ENCODE data around the gene MRPL19. TPM values are rescaled to one million over a fixed set of nuclear protein-coding genes. Genes with fewer than 3 reads are reported as not detected.

The MRPL19 gene
- total and polyA plus RNA-seq, 2 donors (not counting 3 experiments of a cell fraction or from before 2014, with no cell fraction given), result 13.0 to 52.3 TPM

DNA sequence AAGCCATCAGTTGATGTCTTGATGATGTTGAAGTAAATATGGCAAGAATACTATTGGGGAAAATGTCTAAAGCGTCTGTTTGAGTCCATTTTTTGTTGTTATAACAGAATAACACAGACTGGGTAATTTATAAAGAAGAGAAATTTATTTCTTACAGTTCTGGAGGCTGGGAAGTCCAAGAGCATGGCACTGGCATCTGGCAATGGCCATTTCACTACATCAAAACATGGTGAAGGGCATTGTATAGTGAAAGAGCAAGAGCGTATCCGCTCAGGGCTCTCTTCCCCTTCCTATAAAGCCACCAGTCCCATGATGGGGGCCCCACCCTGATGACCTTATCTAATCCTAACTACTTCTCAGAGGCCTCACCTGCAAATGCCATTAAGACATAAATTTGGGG, 29.6 kb upstream of the MRPL19 start:
- BruUV-seq (replicated peaks), result no TSS peak
- H3K9me3 ChIP-seq (replicated peaks; ENCODE audit: control insufficient read depth, insufficient read depth, low read length), result no peaks in the 10 kb centered on the region
- H4K20me1 ChIP-seq (replicated peaks; ENCODE audit: control insufficient read depth, extremely low read depth, insufficient read depth, low read length), result no peaks in the 10 kb centered on the region
- no peaks in the 10 kb centered on the region for H3K79me2 ChIP-seq (ENCODE audit: control insufficient read depth, insufficient read depth, low read length)
- no peaks in the 10 kb centered on the region for H3K9me1 ChIP-seq (replicated peaks; ENCODE audit: control insufficient read depth, extremely low read depth, insufficient read depth, low read length)
- no peak for FAIRE-seq
- no peak overlapping the region for H3K27ac ChIP-seq (ENCODE audit: insufficient read depth, low read depth, low read length)
- intact Hi-C loops (cut with micrococcal nuclease) (no loop called here), dilution Hi-C loops (cut with MboI; ENCODE audit: extremely low pct_ligation_motif_present, low sequenced_read_pairs) (loop anchor here (25.0 kb wide), 1 partner anchor 155 kb away; no protein-coding TSS in a partner anchor)
- no peak overlapping the region for H3K9ac ChIP-seq (replicated peaks; ENCODE audit: extremely low read depth, insufficient read depth, low read length)
- H3K4me1 ChIP-seq (ENCODE audit: control insufficient read depth, extremely low read depth, insufficient read depth, low read length), result peaks cover 16% of the 10 kb centered on the region
- no peak overlapping the region for H3K4me3 ChIP-seq (replicated peaks in 1 of 3; ENCODE audit: insufficient read depth in 1 of 3, low read depth in 1 of 3, low read length in 3 of 3)
- H3K4me2 ChIP-seq (ENCODE audit: insufficient read depth, low read length), result no peak overlapping the region
- H2AFZ ChIP-seq (ENCODE audit: low read depth, low read length), result no peak overlapping the region
- peaks cover 2 to 4% of the 10 kb centered on the region in 2 experiments for H3K27me3 ChIP-seq (ENCODE audit: control insufficient read depth in 2 of 2, insufficient read depth in 2 of 2, low read length in 2 of 2)
- DNase-seq (ENCODE audit: low read depth, low spot score), result no peak
- ChIA-PET POLR2A (no interaction called here), CTCF (interaction anchor here (5.6 kb wide), 1 partner anchor 151 kb away, joined by 54 read pairs; no protein-coding TSS in a partner anchor)
- no peaks in the 10 kb centered on the region for H3K36me3 ChIP-seq (ENCODE audit: control insufficient read depth in 2 of 2, extremely low read depth in 1 of 2, insufficient read depth in 2 of 2, low read length in 2 of 2)
- TF ChIP-seq FOS (IDR thresholded peaks at IDR 0.05; ENCODE audit: borderline replicate concordance, insufficient read depth, low read length) (no peak), POLR2A (IDR thresholded peaks at IDR 0.05; ENCODE audit: low read depth, low read length) (no peak), GATA2 (IDR thresholded peaks at IDR 0.05; ENCODE audit: insufficient read depth, insufficient read length, low read depth, low read length) (no peak), EZH2 (IDR thresholded peaks at IDR 0.05; ENCODE audit: borderline replicate concordance, low read depth, low read length, severe bottlenecking) (no peak), JUN (IDR thresholded peaks at IDR 0.05; ENCODE audit: borderline replicate concordance, insufficient read depth, insufficient read length, low read depth) (no peak), MYC (IDR thresholded peaks at IDR 0.05; ENCODE audit: low read depth, low read length) (no peak), POLR2AphosphoS5 (IDR thresholded peaks at IDR 0.05; ENCODE audit: insufficient read depth, low read depth, low read length) (no peak)
- TF ChIP-seq, protein P1, sequence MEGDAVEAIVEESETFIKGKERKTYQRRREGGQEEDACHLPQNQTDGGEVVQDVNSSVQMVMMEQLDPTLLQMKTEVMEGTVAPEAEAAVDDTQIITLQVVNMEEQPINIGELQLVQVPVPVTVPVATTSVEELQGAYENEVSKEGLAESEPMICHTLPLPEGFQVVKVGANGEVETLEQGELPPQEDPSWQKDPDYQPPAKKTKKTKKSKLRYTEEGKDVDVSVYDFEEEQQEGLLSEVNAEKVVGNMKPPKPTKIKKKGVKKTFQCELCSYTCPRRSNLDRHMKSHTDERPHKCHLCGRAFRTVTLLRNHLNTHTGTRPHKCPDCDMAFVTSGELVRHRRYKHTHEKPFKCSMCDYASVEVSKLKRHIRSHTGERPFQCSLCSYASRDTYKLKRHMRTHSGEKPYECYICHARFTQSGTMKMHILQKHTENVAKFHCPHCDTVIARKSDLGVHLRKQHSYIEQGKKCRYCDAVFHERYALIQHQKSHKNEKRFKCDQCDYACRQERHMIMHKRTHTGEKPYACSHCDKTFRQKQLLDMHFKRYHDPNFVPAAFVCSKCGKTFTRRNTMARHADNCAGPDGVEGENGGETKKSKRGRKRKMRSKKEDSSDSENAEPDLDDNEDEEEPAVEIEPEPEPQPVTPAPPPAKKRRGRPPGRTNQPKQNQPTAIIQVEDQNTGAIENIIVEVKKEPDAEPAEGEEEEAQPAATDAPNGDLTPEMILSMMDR (IDR thresholded peaks at IDR 0.05; ENCODE audit: extremely low read depth in 1 of 2, insufficient read depth in 1 of 2, low read depth in 1 of 2, low read length in 2 of 2), result no peak
- TF ChIP-seq, protein P2, sequence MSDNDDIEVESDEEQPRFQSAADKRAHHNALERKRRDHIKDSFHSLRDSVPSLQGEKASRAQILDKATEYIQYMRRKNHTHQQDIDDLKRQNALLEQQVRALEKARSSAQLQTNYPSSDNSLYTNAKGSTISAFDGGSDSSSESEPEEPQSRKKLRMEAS (IDR thresholded peaks at IDR 0.05; ENCODE audit: insufficient read depth, insufficient read length), result no peak

Data from endothelial cell of umbilical vein (primary cell).